GM06990 (cell line): ENCODE measurements around the gene BNC2.

ENCODE experiments used
- DNase-seq: peaks from one replicate; pipeline ENCODE4 v3.0.0-alpha.2; 2011; ENCODE audit not compliant: insufficient read length; ENCODE audit errors: extremely low read depth
- H3K27me3 ChIP-seq: replicated peaks from 2 replicates; pipeline ENCODE4 v1.6.0; 2011; ENCODE audit warnings: low read length; ENCODE audit not compliant: control insufficient read depth, insufficient read depth
- H3K36me3 ChIP-seq: 2 replicates; pipeline ENCODE4 v1.5.1; 2011; ENCODE audit warnings: low read length; ENCODE audit not compliant: control insufficient read depth, insufficient read depth
- H3K4me3 ChIP-seq: replicated peaks from 2 replicates; pipeline ENCODE4 v1.5.1; 2011; ENCODE audit warnings: low read depth, mild to moderate bottlenecking, control low read depth, low read length
- CTCF ChIP-seq: IDR thresholded peaks from 2 replicates; pipeline ENCODE4 v1.5.1; 2011; ENCODE audit warnings: low read length, control low read depth, mild to moderate bottlenecking, inconsistent platforms; ENCODE audit not compliant: insufficient read depth, poor library complexity, severe bottlenecking

Gene BNC2

DNA sequence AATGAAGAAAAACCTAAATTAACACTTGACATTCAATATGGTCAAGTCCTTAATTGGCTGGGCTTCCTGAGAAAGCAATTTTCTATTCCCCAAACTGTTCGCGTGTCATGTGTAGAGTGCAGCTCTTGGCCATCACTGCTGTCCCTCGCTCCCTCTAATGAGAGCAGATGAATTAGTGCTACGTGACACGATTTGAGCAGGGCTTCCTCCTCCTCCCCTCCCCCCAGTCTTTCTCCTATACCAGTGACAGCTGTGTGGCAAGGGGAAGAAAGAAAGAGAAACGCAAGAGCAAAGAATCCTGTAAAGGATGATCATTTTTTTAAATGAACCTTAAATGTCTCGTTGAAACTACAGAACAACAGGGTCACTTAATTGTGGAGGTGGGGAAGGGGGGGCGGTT, 159.6 kb downstream of the BNC2 start:
- Histone ChIP-seq H3K36me3 (no peaks in the 10 kb centered on the region), H3K4me3 (no peak overlapping the region), H3K27me3 (no peaks in the 10 kb centered on the region)
- DNase-seq: no peak
- no peak for TF ChIP-seq CTCF

DNA sequence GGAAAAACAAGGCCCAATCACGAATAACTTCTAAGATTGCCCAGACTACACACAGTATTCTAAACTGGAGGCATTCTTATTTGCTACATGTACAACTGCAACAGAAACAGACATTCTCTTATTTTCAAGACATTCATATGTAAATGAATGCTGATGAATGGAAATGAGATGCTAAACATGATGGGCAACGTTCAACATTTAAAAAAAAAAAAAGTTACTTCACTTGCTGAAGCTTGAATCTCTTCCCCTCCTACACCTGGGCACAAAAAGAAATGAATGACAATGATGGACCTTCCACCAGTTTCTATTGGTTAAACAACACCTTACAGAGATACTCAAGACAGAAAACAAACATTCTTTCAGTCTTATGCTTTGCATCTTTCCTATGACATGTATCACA, 160.5 kb downstream of the BNC2 start:
- Histone ChIP-seq H3K36me3 (no peaks in the 10 kb centered on the region), H3K27me3 (no peaks in the 10 kb centered on the region; the same call in 1 of the 2 replicates), H3K4me3 (no peak overlapping the region)
- no peak for TF ChIP-seq CTCF
- no peak for DNase-seq

DNA sequence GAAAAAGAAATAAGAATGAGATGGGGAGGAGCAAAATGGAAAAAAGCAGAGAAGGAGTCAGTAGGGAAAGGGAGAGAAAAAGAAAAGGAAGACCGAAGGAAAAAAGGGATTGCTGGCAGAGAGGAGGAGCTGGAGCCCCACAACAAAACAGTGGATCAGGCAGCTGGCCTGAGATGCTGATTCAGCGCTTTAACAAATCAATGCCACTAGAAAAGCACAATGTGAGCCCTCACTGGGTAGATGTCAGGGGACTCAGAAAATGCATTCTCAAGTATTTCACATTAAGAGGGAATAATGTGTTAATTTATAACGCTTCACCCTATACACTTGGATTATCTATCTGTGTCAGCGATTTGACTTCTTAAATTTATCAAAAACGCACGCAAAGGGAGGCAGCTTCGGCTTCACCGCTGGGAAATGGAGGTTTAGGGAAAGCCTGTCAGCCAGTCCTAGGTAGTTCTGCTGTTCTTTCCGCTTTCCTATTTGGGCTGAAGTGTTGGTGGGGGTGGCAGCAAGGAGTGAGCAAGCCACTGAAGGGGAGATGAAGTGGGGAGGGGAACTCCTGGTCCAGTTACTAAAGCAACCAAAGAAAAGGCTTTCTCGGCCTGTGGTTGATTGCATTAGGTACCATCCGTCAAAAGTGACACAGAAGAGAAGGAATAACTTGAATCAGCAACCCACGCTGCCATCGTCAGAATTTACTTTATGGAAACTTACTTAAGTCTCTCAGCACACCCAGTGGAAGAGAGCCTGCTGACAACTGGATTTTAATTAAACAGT, 161.6 kb downstream of the BNC2 start:
- no peak for TF ChIP-seq CTCF
- DNase-seq: no peak
- Histone ChIP-seq H3K4me3 (no peak overlapping the region), H3K36me3 (no peaks in the 10 kb centered on the region), H3K27me3 (no peaks in the 10 kb centered on the region; the same call in 1 of the 2 replicates)

- H3K36me3 ChIP-seq: no peaks in the 10 kb centered on the region
- no peaks in the 10 kb centered on the region; the same call in 1 of the 2 replicates for H3K27me3 ChIP-seq
- no peak for TF ChIP-seq CTCF
- DNase-seq: no peak
- H3K4me3 ChIP-seq: no peak overlapping the region
These were observed 165.3 kb downstream of the BNC2 start for GRCh38 chr9:16705111-16705604.

GRCh38 chr9:16704116-16705110, 166.1 kb downstream of the BNC2 start:
- no peak for DNase-seq
- Histone ChIP-seq H3K27me3 (no peaks in the 10 kb centered on the region; the same call in 1 of the 2 replicates), H3K36me3 (no peaks in the 10 kb centered on the region), H3K4me3 (no peak overlapping the region)
- TF ChIP-seq CTCF: no peak
